Caco-2 (cell line): ENCODE data around the gene MUC6. TPM values are rescaled to one million over a fixed set of nuclear protein-coding genes. Genes with fewer than 3 reads are reported as not detected.

ENCODE experiments used
- BruUV-seq: library from RNA; stranded (reverse); fragments of 400-500 nt; replicated peaks from 2 replicates; lab custom pipeline; 2021; lab: Mats Ljungman, UMichigan
- CTCF ChIA-PET: fragments of 300-600 bp; sonication (Branson Sonifier 250); formaldehyde crosslinking; loops from one replicate; lab custom pipeline; 2022; ENCODE audit warnings: antibody characterized with exemption; lab: Charles Lee
- POLR2A ChIA-PET: fragments of 300-600 bp; sonication (Branson Sonifier 250); formaldehyde crosslinking; loops from one replicate; lab custom pipeline; 2022; ENCODE audit warnings: antibody characterized with exemption; lab: Charles Lee
- DNase-seq, 2 experiments: peaks; one replicate each; pipeline versions ENCODE4 v3.0.0 to v3.0.0-alpha.2; 2020 to 2022
- H3K27me3 ChIP-seq: replicated peaks from 2 replicates; pipeline ENCODE4 v1.6.0; 2011; ENCODE audit warnings: low read length; ENCODE audit not compliant: control insufficient read depth, insufficient read depth
- H3K36me3 ChIP-seq: 2 replicates; pipeline ENCODE4 v1.5.1; 2011; ENCODE audit warnings: low read length; ENCODE audit not compliant: control insufficient read depth, insufficient read depth
- H3K4me1 ChIP-seq: fragments of 250-450 bp; sonication (Bioruptor Pico); 2 replicates; pipeline ENCODE4 v1.5.1; 2020; ENCODE audit warnings: mild to moderate bottlenecking
- H3K4me3 ChIP-seq: 2 replicates; pipeline ENCODE4 v1.5.1; 2011; ENCODE audit warnings: low read depth, mild to moderate bottlenecking, control low read depth, low read length
- H3K9me3 ChIP-seq: fragments of 250-450 bp; sonication (Bioruptor Pico); 2 replicates; pipeline ENCODE4 v1.5.1; 2020; ENCODE audit warnings: mild to moderate bottlenecking, moderate library complexity
- H3K27ac Mint-ChIP-seq: one replicate; pipeline ENCODE4 v1.8.0; 2022; ENCODE audit warnings: mixed read lengths; ENCODE audit not compliant: unreplicated experiment
- H3K27me3 Mint-ChIP-seq: one replicate; pipeline ENCODE4 v1.8.0; 2022; ENCODE audit warnings: mixed read lengths; ENCODE audit not compliant: insufficient read depth, unreplicated experiment
- H3K36me3 Mint-ChIP-seq: one replicate; pipeline ENCODE4 v1.8.0; 2022; ENCODE audit warnings: mild to moderate bottlenecking, mixed read lengths; ENCODE audit not compliant: insufficient read depth, unreplicated experiment
- H3K4me1 Mint-ChIP-seq: one replicate; pipeline ENCODE4 v1.8.0; 2022; ENCODE audit warnings: low read depth, mixed read lengths; ENCODE audit not compliant: unreplicated experiment
- H3K4me3 Mint-ChIP-seq: one replicate; pipeline ENCODE4 v1.8.0; 2022; ENCODE audit warnings: mild to moderate bottlenecking, moderate library complexity, mixed read lengths; ENCODE audit not compliant: unreplicated experiment
- H3K9me3 Mint-ChIP-seq: one replicate; pipeline ENCODE4 v1.8.0; 2022; ENCODE audit warnings: mixed read lengths; ENCODE audit not compliant: unreplicated experiment
- CTCF ChIP-seq, 2 experiments: fragments of 200-600 bp in 1 of 2; IDR thresholded peaks; 1 replicate in 1 of 2; 2 replicates in 1 of 2; pipeline versions ENCODE4 v1.5.1 to v1.8.0; 2011 to 2022; ENCODE audit warnings: antibody characterized with exemption in 1 of 2, control low read depth in 1 of 2, inconsistent platforms in 1 of 2, low read depth in 1 of 2, low read length in 1 of 2, mild to moderate bottlenecking in 1 of 2, moderate library complexity in 1 of 2; ENCODE audit not compliant: insufficient read depth in 1 of 2, severe bottlenecking in 1 of 2, unreplicated experiment in 1 of 2
- intact Hi-C: fragments of 100-400 bp; cut with micrococcal nuclease; formaldehyde crosslinking; loops from one replicate; pipeline ENCODE4 v1.10.0; 2022; ENCODE audit not compliant: unreplicated experiment
- total RNA-seq: library from RNA; stranded (reverse); gene quantifications from 2 replicates; pipeline ENCODE4 v1.2.3, GENCODE V29; 2022

MUC6 gene
- total RNA-seq, 1 experiment from 2014 or later = not detected

GRCh38 chr11:1051356-1052132, 15.0 kb upstream of the MUC6 start:
- CTCF ChIA-PET = interaction anchor here (0.7 to 1.6 kb wide), 6 partner anchors 9 to 204 kb away, joined by 3 to 13 read pairs (median 6); no protein-coding TSS in a partner anchor
- Mint-ChIP-seq H3K4me3 (no peak overlapping the region), H3K36me3 (no peaks in the 10 kb centered on the region), H3K4me1 (no peaks in the 10 kb centered on the region), H3K27me3 (peaks cover 7% of the 10 kb centered on the region), H3K9me3 (no peaks in the 10 kb centered on the region), H3K27ac (no peak overlapping the region)
- Histone ChIP-seq H3K9me3 (no peaks in the 10 kb centered on the region), H3K4me3 (no peak overlapping the region), H3K36me3 (no peaks in the 10 kb centered on the region), H3K27me3 (no peaks in the 10 kb centered on the region), H3K4me1 (no peaks in the 10 kb centered on the region; the same call in 1 of the 2 replicates)
- BruUV-seq = no TSS peak
- TF ChIP-seq CTCF (IDR thresholded peaks at IDR 0.05; ENCODE audit: insufficient read depth in 1 of 2, low read depth in 1 of 2, low read length in 1 of 2, severe bottlenecking in 1 of 2, unreplicated experiment in 1 of 2) = no peak
- POLR2A ChIA-PET = no interaction called here
- no peak for DNase-seq
- intact Hi-C loops = loop anchor here (1.0 kb wide), 1 partner anchor 203 kb away; no protein-coding TSS in a partner anchor

GRCh38 chr11:1050581-1051355, 14.2 kb upstream of the MUC6 start:
- no peaks in the 10 kb centered on the region for H3K4me1 Mint-ChIP-seq
- Histone ChIP-seq H3K4me1 (no peaks in the 10 kb centered on the region; the same call in 1 of the 2 replicates), H3K9me3 (no peaks in the 10 kb centered on the region), H3K4me3 (no peak overlapping the region), H3K36me3 (no peaks in the 10 kb centered on the region), H3K27me3 (no peaks in the 10 kb centered on the region)
- intact Hi-C loops = loop anchor here (1.0 kb wide), 1 partner anchor 202 kb away; no protein-coding TSS in a partner anchor
- ChIA-PET POLR2A (no interaction called here), CTCF (interaction anchor here (0.7 to 1.6 kb wide), 6 partner anchors 8 to 203 kb away, joined by 3 to 13 read pairs (median 6); no protein-coding TSS in a partner anchor)
- H3K9me3 Mint-ChIP-seq = no peaks in the 10 kb centered on the region
- BruUV-seq = no TSS peak
- H3K36me3 Mint-ChIP-seq = no peaks in the 10 kb centered on the region
- no peak overlapping the region for H3K4me3 Mint-ChIP-seq
- peak; percentile 67 to 85 for DNase-seq
- H3K27ac Mint-ChIP-seq = no peak overlapping the region
- peak; percentile 92 to 94 for TF ChIP-seq CTCF (IDR thresholded peaks at IDR 0.05; ENCODE audit: insufficient read depth in 1 of 2, low read depth in 1 of 2, low read length in 1 of 2, severe bottlenecking in 1 of 2, unreplicated experiment in 1 of 2)
- H3K27me3 Mint-ChIP-seq = peaks cover 7% of the 10 kb centered on the region
